GM21423 (cell line): ENCODE data around the gene ZFHX3.

Experiments used
- ATAC-seq: cut with Tn5 transposase; IDR thresholded peaks from one replicate; pipeline ENCODE4 v1.9.1; 2021; ENCODE audit warnings: mild to moderate bottlenecking, moderate library complexity; ENCODE audit not compliant: unreplicated experiment

Gene ZFHX3

GRCh38 chr16:72857834-72858664 is 189.9 kb downstream of the ZFHX3 start:
- no peak for ATAC-seq

- peak; percentile 53 for ATAC-seq
Measured at GRCh38 chr16:72856797-72857196, 191.1 kb downstream of the ZFHX3 start.

- ATAC-seq: no peak
Measured at GRCh38 chr16:72854267-72854959, 193.5 kb downstream of the ZFHX3 start.

- no peak for ATAC-seq
Measured at GRCh38 chr16:72853575-72854266, 194.2 kb downstream of the ZFHX3 start.

- ATAC-seq: no peak
Measured at GRCh38 chr16:72852421-72852820, 195.5 kb downstream of the ZFHX3 start.

GRCh38 chr16:72850853-72851252 is 197.1 kb downstream of the ZFHX3 start:
- no peak for ATAC-seq

GRCh38 chr16:72850021-72850420 is 197.9 kb downstream of the ZFHX3 start:
- ATAC-seq: no peak

- no peak for ATAC-seq
Measured at GRCh38 chr16:72848759-72849664, 198.9 kb downstream of the ZFHX3 start.

GRCh38 chr16:72848028-72848400 is 199.9 kb downstream of the ZFHX3 start:
- ATAC-seq: no peak

- ATAC-seq: peak; percentile 50
Measured at GRCh38 chr16:72847187-72848027, 200.5 kb downstream of the ZFHX3 start.

- ATAC-seq: no peak
Measured at GRCh38 chr16:72846594-72846993, 201.3 kb downstream of the ZFHX3 start.

- ATAC-seq: no peak
Measured at GRCh38 chr16:72845322-72846020, 202.5 kb downstream of the ZFHX3 start.

GRCh38 chr16:72844225-72844920 is 203.6 kb downstream of the ZFHX3 start:
- ATAC-seq: no peak

- no peak for ATAC-seq
Measured at GRCh38 chr16:72841506-72841905, 206.4 kb downstream of the ZFHX3 start.

- ATAC-seq: no peak
Measured at GRCh38 chr16:72840631-72841381, 207.1 kb downstream of the ZFHX3 start.

GRCh38 chr16:72838951-72839350 is 209.0 kb downstream of the ZFHX3 start:
- no peak for ATAC-seq

GRCh38 chr16:72838586-72838910 is 209.4 kb downstream of the ZFHX3 start:
- ATAC-seq: no peak
